ENCODE data around the gene ANKS1B.

Gene ANKS1B

DNA sequence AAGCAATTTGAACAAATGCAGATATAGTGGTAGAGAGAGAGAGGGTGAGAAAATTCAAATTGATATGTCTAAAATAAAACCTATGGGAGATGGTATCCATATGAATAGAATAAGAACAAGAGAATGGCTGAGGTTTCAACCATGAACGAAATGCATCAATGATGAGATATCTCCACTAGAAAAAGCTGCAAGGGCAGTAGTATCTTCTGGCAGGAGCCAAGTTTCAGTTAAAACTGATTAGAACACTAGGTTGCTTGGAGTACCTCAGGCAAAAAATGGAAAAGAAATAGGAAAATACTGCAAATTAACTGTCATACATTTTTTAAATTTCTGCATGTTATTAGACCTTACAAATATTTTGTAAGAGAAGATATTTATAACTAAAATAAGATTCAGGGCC, 151.3 kb downstream of the ANKS1B start:
- Histone ChIP-seq H3K36me3 (no peaks in the 10 kb centered on the region), H3K4me3 (ENCODE audit: low read depth, low read length) (no peak overlapping the region), H3K9me3 (no peaks in the 10 kb centered on the region), H3K4me1 (no peaks in the 10 kb centered on the region), H3K27me3 (no peaks in the 10 kb centered on the region)
- TF ChIP-seq, protein P1, sequence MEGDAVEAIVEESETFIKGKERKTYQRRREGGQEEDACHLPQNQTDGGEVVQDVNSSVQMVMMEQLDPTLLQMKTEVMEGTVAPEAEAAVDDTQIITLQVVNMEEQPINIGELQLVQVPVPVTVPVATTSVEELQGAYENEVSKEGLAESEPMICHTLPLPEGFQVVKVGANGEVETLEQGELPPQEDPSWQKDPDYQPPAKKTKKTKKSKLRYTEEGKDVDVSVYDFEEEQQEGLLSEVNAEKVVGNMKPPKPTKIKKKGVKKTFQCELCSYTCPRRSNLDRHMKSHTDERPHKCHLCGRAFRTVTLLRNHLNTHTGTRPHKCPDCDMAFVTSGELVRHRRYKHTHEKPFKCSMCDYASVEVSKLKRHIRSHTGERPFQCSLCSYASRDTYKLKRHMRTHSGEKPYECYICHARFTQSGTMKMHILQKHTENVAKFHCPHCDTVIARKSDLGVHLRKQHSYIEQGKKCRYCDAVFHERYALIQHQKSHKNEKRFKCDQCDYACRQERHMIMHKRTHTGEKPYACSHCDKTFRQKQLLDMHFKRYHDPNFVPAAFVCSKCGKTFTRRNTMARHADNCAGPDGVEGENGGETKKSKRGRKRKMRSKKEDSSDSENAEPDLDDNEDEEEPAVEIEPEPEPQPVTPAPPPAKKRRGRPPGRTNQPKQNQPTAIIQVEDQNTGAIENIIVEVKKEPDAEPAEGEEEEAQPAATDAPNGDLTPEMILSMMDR (IDR thresholded peaks at IDR 0.05; ENCODE audit: low read depth, low read length): no peak
- no peak for DNase-seq

DNA sequence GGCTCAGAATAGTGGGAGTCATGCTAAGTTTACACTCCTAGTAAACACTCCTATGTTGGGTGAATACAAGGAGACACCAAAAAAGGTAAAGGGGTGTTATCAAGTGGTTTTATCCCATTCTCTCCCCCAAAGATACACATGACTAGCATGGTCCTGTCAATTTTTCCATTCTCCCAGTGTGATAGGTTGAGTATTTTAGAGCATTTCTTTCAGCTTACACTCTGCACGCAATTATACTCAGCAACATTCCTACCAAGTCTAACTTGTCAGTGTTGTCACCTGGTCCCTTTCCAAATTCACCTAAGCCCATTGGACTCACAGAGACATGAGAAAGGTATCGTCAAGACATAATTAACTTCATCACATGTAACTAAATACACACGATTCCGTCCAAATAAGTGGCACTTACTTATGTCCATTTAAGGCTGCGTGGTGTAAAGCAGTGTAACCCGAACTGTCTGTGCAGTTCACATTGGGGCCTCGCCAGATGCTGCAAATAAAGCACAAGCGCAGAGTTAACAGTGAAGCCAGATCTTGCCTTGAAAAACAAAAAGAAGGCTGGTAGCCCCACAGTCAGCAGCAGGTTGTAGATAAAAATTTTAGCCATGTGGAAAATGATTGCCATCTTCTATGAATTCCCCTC, 159.7 kb downstream of the ANKS1B start:
- no peaks in the 10 kb centered on the region for H3K9me3 ChIP-seq
- H3K4me3 ChIP-seq (ENCODE audit: low read depth, low read length): no peak overlapping the region
- no peak for DNase-seq
- no peaks in the 10 kb centered on the region for H3K4me1 ChIP-seq
- TF ChIP-seq, protein P1 (IDR thresholded peaks at IDR 0.05; ENCODE audit: low read depth, low read length): no peak
- no peaks in the 10 kb centered on the region for H3K27me3 ChIP-seq
- H3K36me3 ChIP-seq: no peaks in the 10 kb centered on the region

DNA sequence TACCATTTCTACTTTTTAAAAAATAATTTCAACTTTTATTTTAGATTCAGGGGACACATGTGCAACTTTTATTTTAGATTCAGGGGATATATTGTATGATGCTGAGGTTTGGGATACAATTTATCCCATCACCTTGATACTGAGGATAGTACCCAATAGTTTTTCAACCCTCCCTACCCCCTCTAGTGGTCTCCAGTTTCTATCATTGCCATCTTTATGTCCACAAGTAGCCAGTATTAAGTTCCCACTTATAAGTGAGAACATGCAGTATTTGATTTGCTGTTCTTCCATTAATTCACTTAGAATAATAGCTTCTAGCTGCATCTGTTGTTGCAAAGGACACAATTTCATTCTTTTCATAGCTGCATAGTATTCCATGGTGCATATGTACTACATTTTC, 162.5 kb downstream of the ANKS1B start:
- Histone ChIP-seq H3K9me3 (no peaks in the 10 kb centered on the region), H3K4me1 (no peaks in the 10 kb centered on the region), H3K36me3 (no peaks in the 10 kb centered on the region), H3K27me3 (no peaks in the 10 kb centered on the region), H3K4me3 (ENCODE audit: low read depth, low read length) (no peak overlapping the region)
- TF ChIP-seq, protein P1 (IDR thresholded peaks at IDR 0.05; ENCODE audit: low read depth, low read length): no peak
- DNase-seq: no peak

DNA sequence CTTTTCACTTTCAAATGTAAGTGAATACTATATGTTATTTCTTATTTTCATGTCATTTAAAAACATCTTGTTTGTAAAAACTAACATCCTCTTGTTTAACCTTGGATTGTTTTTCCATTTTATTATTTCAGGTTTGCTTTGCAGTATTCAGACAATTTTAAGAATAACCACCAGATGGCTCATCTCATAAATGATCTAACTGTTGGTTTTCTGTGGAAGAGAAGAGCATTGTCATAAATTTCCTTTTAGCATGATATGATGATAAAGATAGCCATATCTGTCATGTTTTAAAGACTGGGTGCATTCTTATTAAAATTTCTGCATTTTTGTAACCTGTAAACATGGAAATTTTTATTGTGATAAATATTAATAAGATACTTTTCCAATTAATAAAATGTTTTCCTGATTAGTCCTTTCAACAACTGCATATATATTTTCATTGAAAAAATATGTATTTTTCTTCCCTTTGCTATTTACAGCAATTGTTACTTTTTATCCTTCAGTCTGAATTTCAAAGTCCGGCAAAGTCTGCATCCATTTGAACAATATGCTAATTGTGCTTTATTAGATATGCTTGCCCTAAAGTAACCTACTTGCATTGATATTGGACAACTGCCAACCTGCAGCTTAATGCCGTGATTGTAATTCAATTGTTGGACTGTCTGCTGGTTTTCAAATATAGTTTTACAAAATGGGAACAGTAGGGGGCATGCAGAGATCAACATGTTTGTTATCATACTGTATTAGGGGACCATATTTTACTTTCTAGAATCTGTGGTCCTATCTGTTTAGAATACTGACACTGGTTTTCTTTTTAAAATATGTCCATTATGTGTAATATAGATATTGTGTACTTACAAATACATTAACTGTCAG, 173.8 kb downstream of the ANKS1B start:
- no peaks in the 10 kb centered on the region for H3K9me3 ChIP-seq

DNA sequence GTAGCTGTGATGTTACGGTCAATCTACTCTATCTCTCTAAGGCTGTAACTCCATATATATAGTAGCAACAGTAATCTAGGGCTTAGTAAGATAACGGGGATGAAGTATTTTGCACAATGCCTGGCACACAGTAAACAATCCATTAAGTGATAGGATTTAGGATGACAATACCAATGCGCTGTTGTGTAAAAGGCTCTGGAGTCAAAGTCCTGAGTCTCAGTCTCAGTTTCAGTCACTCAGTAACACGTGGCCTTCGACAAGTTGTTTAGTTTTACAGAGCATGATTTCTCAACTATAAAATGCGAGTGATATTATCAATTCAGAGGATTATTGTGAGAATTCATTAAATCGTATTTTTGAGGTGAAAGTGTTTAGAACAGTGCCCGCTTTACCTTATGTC, 174.8 kb downstream of the ANKS1B start:
- TF ChIP-seq, protein P1 (IDR thresholded peaks at IDR 0.05; ENCODE audit: low read depth, low read length): no peak

More for the DNA sequence above, 173.8 kb downstream of the ANKS1B start:
- DNase-seq: peak; percentile 10
- Histone ChIP-seq H3K27me3 (no peaks in the 10 kb centered on the region), H3K4me1 (no peaks in the 10 kb centered on the region), H3K4me3 (ENCODE audit: low read depth, low read length) (no peak overlapping the region), H3K36me3 (no peaks in the 10 kb centered on the region)
- TF ChIP-seq, protein P1 (IDR thresholded peaks at IDR 0.05; ENCODE audit: low read depth, low read length): peak; percentile 47

DNA sequence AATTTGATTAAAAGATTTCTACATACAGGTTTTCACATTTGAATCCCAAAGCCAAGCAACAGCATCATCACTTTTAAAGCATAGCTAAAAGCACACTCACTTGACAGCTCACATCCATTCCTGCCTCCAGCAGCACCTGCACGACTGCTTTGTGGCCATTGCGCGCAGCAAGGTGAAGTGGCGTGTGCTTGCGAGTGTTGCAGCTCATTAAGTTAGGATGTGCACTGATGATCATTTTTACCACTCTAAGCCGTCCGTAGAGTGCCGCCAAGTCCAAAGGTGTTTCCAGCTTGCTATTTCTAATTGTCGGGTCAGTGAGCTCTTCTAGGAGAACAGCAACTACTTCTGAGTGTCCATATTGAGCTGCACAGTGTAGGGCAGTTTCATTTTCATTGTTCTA, 178.4 kb downstream of the ANKS1B start:
- Histone ChIP-seq H3K4me1 (no peaks in the 10 kb centered on the region), H3K27me3 (no peaks in the 10 kb centered on the region), H3K4me3 (ENCODE audit: low read depth, low read length) (no peak overlapping the region), H3K9me3 (no peaks in the 10 kb centered on the region), H3K36me3 (no peaks in the 10 kb centered on the region)
- TF ChIP-seq, protein P1 (IDR thresholded peaks at IDR 0.05; ENCODE audit: low read depth, low read length): no peak
- no peak for DNase-seq

More for the DNA sequence above, 174.8 kb downstream of the ANKS1B start:
- Histone ChIP-seq H3K36me3 (no peaks in the 10 kb centered on the region), H3K27me3 (no peaks in the 10 kb centered on the region), H3K9me3 (no peaks in the 10 kb centered on the region), H3K4me1 (no peaks in the 10 kb centered on the region), H3K4me3 (ENCODE audit: low read depth, low read length) (no peak overlapping the region)
- no peak for DNase-seq
